HG03378 (cell line): ENCODE measurements around the gene C16orf96.

Experiments used
- ATAC-seq: cut with Tn5 transposase; IDR thresholded peaks from one replicate; pipeline ENCODE4 v1.9.1; 2021; ENCODE audit warnings: mild to moderate bottlenecking, moderate library complexity; ENCODE audit not compliant: unreplicated experiment

Gene C16orf96

GRCh38 chr16:4615384-4616046 is 59.4 kb downstream of the C16orf96 start:
- ATAC-seq: no peak

- peak; percentile 77 for ATAC-seq
These were observed 60.1 kb downstream of the C16orf96 start for GRCh38 chr16:4616047-4616811.

DNA sequence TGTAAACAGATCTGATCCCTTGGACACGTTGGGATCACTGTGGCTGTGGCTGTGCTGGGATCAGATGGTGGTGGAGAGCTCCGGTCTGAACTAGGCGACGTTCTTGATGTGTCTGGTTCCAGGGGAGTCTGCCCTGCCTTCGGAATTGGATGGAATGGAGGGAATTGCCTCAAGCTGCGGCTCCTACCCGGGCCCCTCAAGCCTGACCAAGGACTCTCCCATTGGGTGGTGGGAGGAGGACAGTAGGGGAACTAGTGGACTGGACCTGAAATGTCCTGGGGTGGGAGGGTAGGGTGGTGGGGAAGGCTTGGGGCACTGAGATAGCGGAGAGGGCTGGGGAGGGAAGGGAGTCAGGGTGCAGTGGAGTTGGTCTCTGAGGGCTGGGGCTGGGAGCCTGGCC is 61.7 kb downstream of the C16orf96 start:
- ATAC-seq: no peak

DNA sequence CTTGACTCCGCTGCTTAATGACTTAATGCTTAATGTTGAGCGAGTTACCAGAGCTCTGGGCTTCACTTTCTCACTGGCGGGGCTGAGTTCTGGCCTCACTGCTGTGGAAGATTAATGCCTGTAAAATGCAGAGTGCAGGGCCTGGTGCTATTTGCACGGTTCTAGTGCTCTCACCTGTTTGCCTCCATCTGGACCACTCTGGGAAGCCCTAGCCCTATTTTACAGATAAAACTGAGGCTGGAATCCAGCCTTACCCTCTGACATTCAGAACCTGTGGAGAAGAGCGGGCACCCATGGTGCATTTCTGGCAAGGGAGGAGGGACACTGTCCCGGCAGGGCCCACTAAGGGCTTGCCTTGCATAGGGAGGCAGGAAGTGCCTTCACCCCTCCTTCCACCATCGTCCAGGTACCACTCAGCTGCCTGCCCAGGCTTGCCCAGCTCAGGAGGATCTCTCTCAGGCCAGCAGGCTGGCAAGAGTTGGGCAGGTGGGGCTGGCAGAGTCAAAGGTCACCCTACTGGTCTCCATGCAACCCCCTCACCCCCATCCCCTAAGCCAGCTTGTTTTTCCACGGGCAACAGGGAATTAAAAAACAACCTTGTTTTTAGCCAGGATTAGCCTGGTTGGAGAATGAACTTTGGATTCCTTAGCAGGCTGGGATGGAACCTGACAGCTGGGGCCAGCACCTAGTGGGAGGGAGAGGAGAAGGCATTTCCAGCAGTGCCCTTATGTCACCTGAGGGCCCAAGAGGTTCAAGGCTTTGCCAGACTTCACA is 62.7 kb downstream of the C16orf96 start:
- ATAC-seq: no peak

GRCh38 chr16:4623593-4623992 is 67.5 kb downstream of the C16orf96 start:
- no peak for ATAC-seq

DNA sequence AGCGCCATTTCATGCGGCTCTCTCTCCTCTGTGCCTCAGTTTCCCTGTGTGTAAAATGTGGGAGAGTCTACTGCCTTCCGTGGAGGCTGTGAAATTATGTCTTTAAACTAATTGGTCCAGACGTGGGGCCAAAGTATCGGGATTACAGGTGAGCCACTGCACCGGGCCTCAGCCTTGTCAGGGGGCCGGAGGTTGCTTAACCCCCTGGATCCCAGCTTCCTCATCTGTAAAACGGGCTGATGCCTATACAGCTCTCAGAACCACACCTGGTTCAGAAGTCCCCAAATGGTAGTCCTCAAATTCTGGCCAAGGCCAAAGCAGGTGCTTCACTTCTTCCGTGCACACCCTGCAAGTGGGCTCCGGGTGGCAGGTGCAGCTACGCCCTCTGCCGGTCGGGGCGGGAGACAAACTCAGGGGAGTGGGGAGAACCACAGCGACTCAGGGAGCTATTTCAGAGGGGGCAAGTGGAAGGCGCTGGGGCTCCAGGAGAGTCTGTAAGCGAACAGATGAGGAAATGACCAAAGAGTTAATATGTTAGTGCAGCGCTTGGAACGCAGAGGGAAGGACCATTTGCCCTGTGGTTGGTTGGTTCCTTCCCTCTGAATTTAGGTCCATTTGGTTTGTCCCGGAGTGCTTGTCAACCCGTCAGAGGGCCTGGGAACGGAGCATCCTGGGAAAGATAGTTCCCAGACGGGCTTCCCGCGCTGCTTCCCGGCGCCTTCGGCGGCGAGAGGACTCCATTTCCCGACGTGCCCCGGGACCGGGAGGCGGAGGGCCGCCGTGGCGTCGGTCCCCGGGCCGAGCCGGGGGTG is 68.1 kb downstream of the C16orf96 start, which contains the start of gene MGRN1:
TSS of gene MGRN1 (plus strand) at position 812 of the 812 bp plus-strand sequence. CDS start 135 bp downstream, outside the sequence.
- peak; percentile 59 for ATAC-seq

GRCh38 chr16:4624827-4625559 is 68.9 kb downstream of the C16orf96 start:
- peak; percentile 47 for ATAC-seq

GRCh38 chr16:4625560-4626159 is 69.5 kb downstream of the C16orf96 start:
- ATAC-seq: no peak

GRCh38 chr16:4626396-4626795 is 70.3 kb downstream of the C16orf96 start:
- no peak for ATAC-seq

- no peak for ATAC-seq
These were observed 72.1 kb downstream of the C16orf96 start for GRCh38 chr16:4628283-4628682.

- no peak for ATAC-seq
These were observed 75.3 kb downstream of the C16orf96 start for GRCh38 chr16:4631444-4631843.

DNA sequence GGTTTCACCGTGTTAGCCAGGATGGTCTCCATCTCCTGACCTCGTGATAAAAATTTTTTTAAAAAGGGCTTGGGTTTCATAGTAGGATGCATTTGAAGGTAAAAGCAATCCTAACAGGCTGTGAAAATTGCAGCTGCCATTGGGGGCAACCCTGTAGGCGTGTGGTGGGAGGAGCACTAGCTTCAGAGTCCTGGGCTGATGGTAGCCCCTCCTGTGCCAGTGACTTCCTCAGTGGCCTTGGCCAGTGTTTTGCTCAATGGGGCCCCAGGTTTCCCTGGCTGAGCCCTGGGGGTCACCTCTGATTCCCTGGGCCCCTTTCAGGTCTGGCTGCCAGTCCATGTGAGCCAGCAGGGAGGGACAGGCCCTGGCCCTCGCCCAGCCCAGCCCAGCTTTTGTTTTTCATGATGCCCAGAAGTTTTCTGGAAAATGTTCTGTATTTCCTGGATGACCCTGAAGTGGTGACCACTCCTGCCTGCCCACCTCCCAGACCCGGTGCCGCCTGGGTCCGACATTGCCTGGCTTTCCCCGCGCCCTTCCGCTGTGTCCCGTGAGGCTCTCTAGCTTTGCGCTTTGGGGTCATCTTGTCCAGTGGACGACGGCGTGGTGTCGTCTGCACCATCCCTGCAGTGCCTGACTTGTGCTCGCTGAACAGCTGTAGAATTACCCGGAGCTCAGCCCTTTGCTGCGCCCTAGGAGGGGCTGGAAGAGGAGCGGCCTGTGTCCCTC is 77.9 kb downstream of the C16orf96 start:
- no peak for ATAC-seq

GRCh38 chr16:4634768-4635167 is 78.6 kb downstream of the C16orf96 start:
- ATAC-seq: no peak

- ATAC-seq: no peak
These were observed 80.1 kb downstream of the C16orf96 start for GRCh38 chr16:4636196-4636595.

DNA sequence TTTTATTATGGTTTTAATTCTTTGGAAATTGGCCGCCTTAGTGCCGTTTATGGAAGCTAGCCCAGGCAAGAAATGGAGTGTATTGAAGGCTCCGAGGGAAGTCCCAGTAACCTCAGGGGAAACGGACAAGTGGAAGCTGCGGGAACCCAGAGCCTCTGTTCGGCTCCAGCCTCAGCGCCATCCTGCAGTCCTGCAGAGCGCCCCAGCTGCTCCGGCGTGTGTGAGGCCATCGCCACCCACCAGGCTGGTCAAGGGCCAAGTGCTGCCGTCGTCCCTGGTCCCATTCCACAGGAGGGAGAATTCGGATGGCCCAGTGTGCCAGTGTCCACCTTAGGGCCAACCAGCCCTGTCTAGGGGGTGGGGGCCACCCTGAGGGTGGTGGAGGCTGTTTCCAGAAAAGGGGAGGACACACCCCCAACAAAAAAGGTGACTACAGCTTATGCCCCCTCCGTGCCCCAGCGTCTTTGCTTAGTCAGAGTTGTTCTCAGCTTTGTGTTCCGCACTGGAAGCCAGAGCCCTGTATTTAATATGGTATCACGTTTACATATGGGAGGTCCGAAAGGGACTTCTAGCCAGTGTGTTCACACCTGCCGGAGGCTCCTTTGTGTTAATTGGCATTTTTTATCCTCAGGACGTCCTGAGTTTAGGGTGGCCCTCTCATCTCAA is 81.5 kb downstream of the C16orf96 start:
- no peak for ATAC-seq

DNA sequence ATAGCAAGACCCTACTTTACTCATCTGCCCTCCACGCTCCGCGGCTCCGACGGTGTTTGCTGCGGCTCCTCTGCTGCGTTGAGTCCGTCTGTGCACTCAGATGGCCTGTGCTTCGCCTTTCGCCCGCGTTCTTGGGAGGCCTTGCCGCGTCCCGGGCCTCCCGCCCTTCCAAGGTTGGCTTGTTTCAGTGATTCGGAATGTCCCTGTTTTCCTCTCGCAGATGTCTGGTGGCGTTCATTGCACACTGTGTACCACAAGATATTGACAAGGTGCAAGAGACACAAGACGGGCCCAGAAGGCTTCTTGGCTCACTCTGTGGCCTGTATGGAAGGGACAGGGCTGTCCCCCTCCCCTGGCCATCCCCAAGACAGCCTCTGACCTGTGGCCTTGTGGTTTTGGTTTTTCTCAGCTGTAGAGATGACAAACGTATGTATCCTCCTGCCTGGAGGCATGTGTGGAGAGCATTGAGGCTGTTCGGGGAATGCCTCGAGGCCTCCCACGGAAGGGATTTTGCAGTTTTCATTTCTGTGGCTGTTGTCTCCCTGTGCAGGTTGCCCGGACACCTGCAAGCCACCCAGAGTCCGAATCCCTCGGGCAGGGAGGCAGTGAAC is 83.9 kb downstream of the C16orf96 start:
- ATAC-seq: no peak

DNA sequence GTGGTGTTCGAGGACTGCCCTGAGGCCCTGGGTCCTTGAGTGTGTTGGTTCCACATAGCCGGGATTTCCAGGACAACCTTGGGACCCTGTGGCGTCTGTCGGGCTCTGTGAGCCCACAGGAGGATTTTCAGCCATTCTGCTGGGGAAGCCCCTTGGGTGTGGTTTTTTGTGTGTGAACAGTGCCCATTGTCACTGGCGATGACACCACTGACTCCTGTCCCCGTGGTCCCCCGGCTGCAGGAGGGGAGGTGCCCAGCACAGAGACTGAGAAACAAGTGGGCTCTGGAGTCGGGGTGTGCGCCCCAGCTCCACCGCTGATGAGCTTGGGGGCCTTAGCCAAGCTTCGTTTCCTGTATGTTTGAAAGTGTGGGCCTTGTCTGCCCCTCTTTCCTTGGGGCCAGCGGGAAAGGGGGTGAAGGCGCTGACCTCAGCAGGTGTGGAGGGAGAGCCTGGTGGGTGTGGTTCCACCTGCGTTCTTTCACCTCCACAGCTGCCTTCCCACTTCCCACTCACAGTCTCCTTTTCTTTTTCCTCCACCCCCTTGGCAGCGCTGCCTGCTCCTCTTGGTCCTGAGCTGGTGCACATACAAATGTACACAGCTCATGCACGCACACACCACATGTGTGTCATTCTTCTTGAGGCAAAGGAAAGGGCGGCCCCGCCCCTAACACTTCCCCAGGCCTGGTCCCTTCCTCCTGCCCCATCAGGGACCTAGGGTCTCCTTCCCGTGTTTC is 84.6 kb downstream of the C16orf96 start:
- ATAC-seq: no peak
